GM18868 (cell line): Measurements from ENCODE around the gene CCDC85B.

Experiments used
- ATAC-seq: cut with Tn5 transposase; IDR thresholded peaks from one replicate; pipeline ENCODE4 v1.9.1; 2021; ENCODE audit warnings: mild to moderate bottlenecking, moderate library complexity; ENCODE audit not compliant: unreplicated experiment

CCDC85B gene

GRCh38 chr11:65868076-65868667 lies 22.3 kb upstream of the CCDC85B start:
- ATAC-seq = no peak

GRCh38 chr11:65868907-65869306 lies 21.6 kb upstream of the CCDC85B start:
- no peak for ATAC-seq

- no peak for ATAC-seq
These were observed 20.7 kb upstream of the CCDC85B start for GRCh38 chr11:65869643-65870306.

GRCh38 chr11:65870307-65870658 lies 20.2 kb upstream of the CCDC85B start:
- ATAC-seq = no peak

- ATAC-seq = no peak
These were observed 19.5 kb upstream of the CCDC85B start for GRCh38 chr11:65870706-65871681.

GRCh38 chr11:65871811-65872548 lies 18.5 kb upstream of the CCDC85B start:
- ATAC-seq = no peak

GRCh38 chr11:65872586-65873317 lies 17.7 kb upstream of the CCDC85B start, which contains the start of gene EFEMP2:
Gene EFEMP2, minus strand, starts transcription at chr11:65872800. Its CDS starts 446 bp downstream, at chr11:65872354.
- ATAC-seq = no peak

- peak; percentile 76 for ATAC-seq
These were observed 16.9 kb upstream of the CCDC85B start for GRCh38 chr11:65873318-65874156.

- no peak for ATAC-seq
These were observed 10.9 kb upstream of the CCDC85B start, which contains the start of gene CTSW for GRCh38 chr11:65879617-65880016. Gene CTSW, plus strand, starts transcription at chr11:65879837. Its CDS starts 18 bp downstream, at chr11:65879855.

- no peak for ATAC-seq
These were observed 10.4 kb upstream of the CCDC85B start for GRCh38 chr11:65880027-65880426.

- no peak for ATAC-seq
These were observed 9.5 kb upstream of the CCDC85B start for GRCh38 chr11:65880844-65881421.

- ATAC-seq = no peak
These were observed 8.1 kb upstream of the CCDC85B start for GRCh38 chr11:65882120-65883057.

- no peak for ATAC-seq
These were observed 7.3 kb upstream of the CCDC85B start for GRCh38 chr11:65883058-65883761.

GRCh38 chr11:65883786-65884715 lies 6.4 kb upstream of the CCDC85B start:
- ATAC-seq = no peak

- no peak for ATAC-seq
These were observed 5.8 kb upstream of the CCDC85B start for GRCh38 chr11:65884716-65885092.

- ATAC-seq = no peak
These were observed 5.2 kb upstream of the CCDC85B start for GRCh38 chr11:65885231-65885630.
